Activated naive CD4-positive, alpha-beta T cell treated with anti-CD3 and anti-CD28 coated beads, Interleukin-2, amount 10 ng/mL, durations not matched to agents 7 days and 5 days (primary cell): ENCODE results near the gene DCLK1.

Source experiments
- CTCF ChIA-PET: fragments of 350-600 bp; sonication (Branson Sonifier 250); formaldehyde crosslinking; loops from one replicate; lab custom pipeline; 2021; ENCODE audit warnings: antibody characterized with exemption; lab: Charles Lee
- DNase-seq: peaks from one replicate; pipeline ENCODE4 v3.0.0-alpha.2; 2020
- H3K27ac Mint-ChIP-seq: one replicate; pipeline ENCODE4 v1.8.0; 2021; ENCODE audit warnings: mild to moderate bottlenecking, moderate library complexity, mixed read lengths
- H3K27me3 Mint-ChIP-seq: one replicate; pipeline ENCODE4 v1.8.0; 2021; ENCODE audit warnings: mild to moderate bottlenecking, mixed read lengths
- H3K36me3 Mint-ChIP-seq: one replicate; pipeline ENCODE4 v1.8.0; 2021; ENCODE audit warnings: mixed read lengths
- H3K4me1 Mint-ChIP-seq: one replicate; pipeline ENCODE4 v1.8.0; 2021; ENCODE audit warnings: mixed read lengths
- H3K4me3 Mint-ChIP-seq: one replicate; pipeline ENCODE4 v1.8.0; 2021; ENCODE audit warnings: mild to moderate bottlenecking, moderate library complexity, mixed read lengths
- H3K9me3 Mint-ChIP-seq: one replicate; pipeline ENCODE4 v1.8.0; 2021; ENCODE audit warnings: mixed read lengths

Gene DCLK1

GRCh38 chr13:35964011-35964862, 166.9 kb downstream of the DCLK1 start:
- Mint-ChIP-seq H3K27ac (no peak overlapping the region), H3K36me3 (no peaks in the 10 kb centered on the region), H3K4me1 (no peaks in the 10 kb centered on the region), H3K4me3 (no peak overlapping the region), H3K27me3 (no peaks in the 10 kb centered on the region), H3K9me3 (no peaks in the 10 kb centered on the region)
- DNase-seq: no peak
- CTCF ChIA-PET: no interaction called here

- H3K36me3 Mint-ChIP-seq: no peaks in the 10 kb centered on the region
- H3K27ac Mint-ChIP-seq: no peak overlapping the region
- no peaks in the 10 kb centered on the region for H3K27me3 Mint-ChIP-seq
- H3K4me3 Mint-ChIP-seq: no peak overlapping the region
- CTCF ChIA-PET: no interaction called here
- no peaks in the 10 kb centered on the region for H3K4me1 Mint-ChIP-seq
- DNase-seq: no peak
- no peaks in the 10 kb centered on the region for H3K9me3 Mint-ChIP-seq
Observed at GRCh38 chr13:35961461-35962220, 169.5 kb downstream of the DCLK1 start.

- no peak for DNase-seq
- CTCF ChIA-PET: no interaction called here
- Mint-ChIP-seq H3K9me3 (no peaks in the 10 kb centered on the region), H3K36me3 (no peaks in the 10 kb centered on the region), H3K27ac (no peak overlapping the region), H3K4me1 (no peaks in the 10 kb centered on the region), H3K27me3 (no peaks in the 10 kb centered on the region), H3K4me3 (no peak overlapping the region)
Observed at GRCh38 chr13:35961002-35961401, 170.2 kb downstream of the DCLK1 start.

DNA sequence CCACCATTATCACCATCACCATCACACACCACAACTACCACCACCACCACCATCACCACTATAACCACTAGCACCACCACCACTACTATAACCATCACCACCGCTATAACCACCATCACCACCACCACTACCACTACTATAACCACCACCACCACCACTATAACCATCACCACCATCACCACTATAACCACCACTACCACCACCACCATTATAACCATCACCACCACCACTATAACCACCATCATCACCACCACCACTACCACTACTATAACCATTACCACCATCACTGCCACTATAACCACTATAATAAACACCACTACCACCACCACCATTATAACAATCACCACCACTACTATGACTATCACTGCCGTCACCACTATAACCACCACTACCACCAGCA, 173.2 kb downstream of the DCLK1 start:
- no peak overlapping the region for H3K4me3 Mint-ChIP-seq
- H3K9me3 Mint-ChIP-seq: no peaks in the 10 kb centered on the region
- CTCF ChIA-PET: no interaction called here
- no peaks in the 10 kb centered on the region for H3K27me3 Mint-ChIP-seq
- DNase-seq: no peak
- no peaks in the 10 kb centered on the region for H3K4me1 Mint-ChIP-seq
- H3K27ac Mint-ChIP-seq: no peak overlapping the region
- H3K36me3 Mint-ChIP-seq: no peaks in the 10 kb centered on the region

DNA sequence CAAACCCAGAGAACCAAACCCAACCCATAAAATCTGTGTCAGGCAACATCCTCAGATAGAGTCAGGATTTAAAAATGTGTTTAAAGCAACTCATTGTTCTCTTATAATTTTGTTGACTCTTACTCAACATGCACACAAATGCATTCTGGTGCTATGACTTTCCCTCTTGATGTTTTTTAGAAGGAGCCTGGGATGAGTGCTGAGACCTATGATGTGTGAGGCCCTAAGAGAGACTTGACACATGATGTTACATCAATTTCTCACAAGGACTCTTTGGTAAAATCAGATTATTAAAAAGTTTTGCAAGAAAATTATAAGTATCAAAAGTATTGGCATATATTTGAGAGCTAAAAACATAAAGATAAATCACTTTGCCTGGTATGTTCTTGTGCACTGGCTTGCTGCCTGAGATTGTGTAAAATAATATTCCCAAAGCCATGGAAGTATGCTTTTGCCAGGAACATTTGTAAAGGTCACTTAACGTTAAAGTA, 173.9 kb downstream of the DCLK1 start:
- CTCF ChIA-PET: no interaction called here
- Mint-ChIP-seq H3K4me1 (no peaks in the 10 kb centered on the region), H3K4me3 (no peak overlapping the region), H3K27ac (no peak overlapping the region), H3K9me3 (no peaks in the 10 kb centered on the region), H3K36me3 (no peaks in the 10 kb centered on the region), H3K27me3 (no peaks in the 10 kb centered on the region)
- no peak for DNase-seq

DNA sequence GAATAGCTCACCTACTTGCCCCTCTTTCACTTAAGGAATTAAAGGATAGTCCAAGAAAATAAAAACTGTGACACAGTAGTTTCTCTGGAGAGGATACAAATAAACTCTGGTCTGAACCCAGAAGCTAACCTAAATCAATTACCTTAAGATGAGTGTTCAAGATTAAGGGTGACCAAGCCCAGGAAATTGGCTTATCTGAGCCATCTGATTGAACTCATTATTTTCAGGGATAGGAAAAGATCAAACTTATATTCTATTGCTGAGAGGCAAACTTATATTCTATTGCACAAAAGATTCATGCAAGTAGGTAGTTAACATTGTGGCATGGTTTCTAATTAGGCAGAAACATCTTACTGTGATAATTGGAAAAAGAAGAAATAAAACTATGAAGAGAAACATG, 175.1 kb downstream of the DCLK1 start:
- Mint-ChIP-seq H3K27ac (no peak overlapping the region), H3K36me3 (no peaks in the 10 kb centered on the region), H3K4me3 (no peak overlapping the region), H3K4me1 (no peaks in the 10 kb centered on the region), H3K9me3 (peaks cover 3% of the 10 kb centered on the region), H3K27me3 (no peaks in the 10 kb centered on the region)
- CTCF ChIA-PET: no interaction called here
- no peak for DNase-seq

DNA sequence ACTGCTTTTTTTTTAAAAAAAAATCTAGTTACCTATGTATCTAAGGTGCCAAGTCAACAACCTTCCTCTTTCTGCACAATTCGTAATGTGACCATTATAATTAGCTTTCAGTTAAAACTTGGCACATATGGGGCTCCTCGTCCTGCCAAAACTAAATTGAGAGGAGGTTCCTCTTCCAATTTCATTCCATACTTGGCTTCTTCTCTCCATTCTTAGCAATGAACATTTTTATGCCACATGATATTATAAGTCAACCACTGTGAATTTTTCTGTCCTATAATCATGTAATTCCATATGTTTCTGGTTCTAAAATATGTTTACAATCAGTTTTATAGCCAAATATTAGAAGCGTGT, 177.0 kb downstream of the DCLK1 start:
- H3K4me1 Mint-ChIP-seq: no peaks in the 10 kb centered on the region
- DNase-seq: no peak
- CTCF ChIA-PET: no interaction called here
- H3K4me3 Mint-ChIP-seq: no peak overlapping the region
- H3K9me3 Mint-ChIP-seq: peaks cover 3% of the 10 kb centered on the region
- no peaks in the 10 kb centered on the region for H3K36me3 Mint-ChIP-seq
- no peaks in the 10 kb centered on the region for H3K27me3 Mint-ChIP-seq
- no peak overlapping the region for H3K27ac Mint-ChIP-seq

DNA sequence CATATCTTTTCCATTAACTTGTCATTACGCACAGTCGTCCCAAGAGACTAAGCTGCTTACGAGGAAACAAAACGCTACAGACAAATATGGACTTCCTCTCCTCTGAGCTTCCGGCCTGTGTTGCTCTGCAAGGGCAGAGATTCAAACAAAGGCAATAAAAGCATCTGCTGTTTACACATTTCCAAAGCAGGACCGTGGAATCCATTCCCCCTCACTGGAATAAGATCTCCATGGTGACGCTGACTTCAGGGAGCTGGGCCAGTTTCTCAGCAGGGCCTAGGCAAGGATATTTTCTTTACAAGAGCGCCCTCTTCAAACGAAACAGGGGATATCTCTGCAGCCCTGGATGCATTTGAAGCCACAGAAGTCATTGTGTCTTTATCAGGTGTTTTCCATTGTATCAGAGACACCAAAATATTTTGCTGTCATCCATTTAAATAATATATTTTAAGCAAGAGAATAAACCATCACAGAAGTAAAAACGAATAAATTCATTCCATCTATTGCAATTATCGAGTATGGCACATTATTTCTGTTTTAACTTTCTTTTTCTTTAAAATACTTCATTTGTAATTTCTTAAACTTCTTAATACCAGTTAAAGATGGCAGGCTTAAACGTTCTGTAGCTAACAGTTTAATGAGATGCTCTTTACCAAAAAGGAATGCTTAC, 177.5 kb downstream of the DCLK1 start:
- peaks cover 3% of the 10 kb centered on the region for H3K9me3 Mint-ChIP-seq
- H3K27me3 Mint-ChIP-seq: no peaks in the 10 kb centered on the region
- CTCF ChIA-PET: no interaction called here
- no peak overlapping the region for H3K4me3 Mint-ChIP-seq
- H3K36me3 Mint-ChIP-seq: no peaks in the 10 kb centered on the region
- no peak overlapping the region for H3K27ac Mint-ChIP-seq
- no peak for DNase-seq
- no peaks in the 10 kb centered on the region for H3K4me1 Mint-ChIP-seq

DNA sequence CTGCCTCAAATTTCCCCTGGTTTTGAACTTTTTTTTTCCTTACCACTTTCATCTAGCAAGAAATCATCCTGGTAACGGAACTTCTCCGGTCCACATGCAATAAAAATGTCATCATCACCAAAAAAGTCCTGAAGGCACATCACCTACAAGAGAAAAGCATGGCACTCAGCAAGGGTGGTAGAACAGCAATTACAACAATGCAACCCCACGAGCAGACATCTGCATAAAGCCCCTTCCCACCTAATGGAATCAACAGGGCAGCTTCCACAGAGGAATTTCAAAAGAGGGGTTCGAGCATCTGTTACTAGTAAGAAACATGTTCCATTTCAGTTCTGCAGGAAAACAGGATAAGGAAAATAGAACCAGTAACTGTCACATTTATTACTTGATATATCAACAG, 183.9 kb downstream of the DCLK1 start:
- no peak for DNase-seq
- Mint-ChIP-seq H3K4me3 (no peak overlapping the region), H3K4me1 (no peaks in the 10 kb centered on the region), H3K27ac (no peak overlapping the region), H3K36me3 (no peaks in the 10 kb centered on the region), H3K27me3 (no peaks in the 10 kb centered on the region), H3K9me3 (peaks cover 11% of the 10 kb centered on the region)
- CTCF ChIA-PET: interaction anchor here (0.5 kb wide), 1 partner anchor 1537 kb away, joined by 3 read pairs; no protein-coding TSS in a partner anchor

GRCh38 chr13:35945368-35945767, 185.8 kb downstream of the DCLK1 start:
- DNase-seq: no peak
- peaks cover 8% of the 10 kb centered on the region for H3K9me3 Mint-ChIP-seq
- CTCF ChIA-PET: no interaction called here
- no peak overlapping the region for H3K4me3 Mint-ChIP-seq
- no peaks in the 10 kb centered on the region for H3K4me1 Mint-ChIP-seq
- no peak overlapping the region for H3K27ac Mint-ChIP-seq
- H3K27me3 Mint-ChIP-seq: no peaks in the 10 kb centered on the region
- H3K36me3 Mint-ChIP-seq: no peaks in the 10 kb centered on the region

DNA sequence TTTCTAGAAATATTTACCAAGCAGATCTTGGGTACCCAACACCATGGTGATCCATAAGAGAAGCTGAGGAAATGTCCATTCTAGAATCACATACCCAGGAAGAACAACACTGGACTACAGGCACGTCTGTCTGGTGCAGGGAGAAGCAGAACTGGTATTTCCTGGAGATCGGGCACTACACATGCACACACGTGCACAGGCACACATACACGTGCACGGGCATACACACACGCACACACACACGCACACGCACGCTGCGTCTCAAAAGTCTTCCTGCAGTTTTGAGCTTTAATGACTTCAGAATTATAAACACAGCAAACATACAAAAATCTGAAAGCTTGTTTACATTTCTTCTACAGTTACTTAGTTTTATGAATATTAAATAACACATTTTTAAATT, 189.8 kb downstream of the DCLK1 start:
- no peaks in the 10 kb centered on the region for H3K27me3 Mint-ChIP-seq
- H3K9me3 Mint-ChIP-seq: peaks cover 8% of the 10 kb centered on the region
- CTCF ChIA-PET: no interaction called here
- H3K4me3 Mint-ChIP-seq: no peak overlapping the region
- no peaks in the 10 kb centered on the region for H3K36me3 Mint-ChIP-seq
- DNase-seq: no peak
- no peak overlapping the region for H3K27ac Mint-ChIP-seq
- H3K4me1 Mint-ChIP-seq: no peaks in the 10 kb centered on the region

GRCh38 chr13:35940734-35941133, 190.4 kb downstream of the DCLK1 start:
- Mint-ChIP-seq H3K27me3 (no peaks in the 10 kb centered on the region), H3K4me1 (no peaks in the 10 kb centered on the region), H3K36me3 (no peaks in the 10 kb centered on the region), H3K9me3 (peaks cover 8% of the 10 kb centered on the region), H3K4me3 (no peak overlapping the region), H3K27ac (no peak overlapping the region)
- CTCF ChIA-PET: no interaction called here
- no peak for DNase-seq

DNA sequence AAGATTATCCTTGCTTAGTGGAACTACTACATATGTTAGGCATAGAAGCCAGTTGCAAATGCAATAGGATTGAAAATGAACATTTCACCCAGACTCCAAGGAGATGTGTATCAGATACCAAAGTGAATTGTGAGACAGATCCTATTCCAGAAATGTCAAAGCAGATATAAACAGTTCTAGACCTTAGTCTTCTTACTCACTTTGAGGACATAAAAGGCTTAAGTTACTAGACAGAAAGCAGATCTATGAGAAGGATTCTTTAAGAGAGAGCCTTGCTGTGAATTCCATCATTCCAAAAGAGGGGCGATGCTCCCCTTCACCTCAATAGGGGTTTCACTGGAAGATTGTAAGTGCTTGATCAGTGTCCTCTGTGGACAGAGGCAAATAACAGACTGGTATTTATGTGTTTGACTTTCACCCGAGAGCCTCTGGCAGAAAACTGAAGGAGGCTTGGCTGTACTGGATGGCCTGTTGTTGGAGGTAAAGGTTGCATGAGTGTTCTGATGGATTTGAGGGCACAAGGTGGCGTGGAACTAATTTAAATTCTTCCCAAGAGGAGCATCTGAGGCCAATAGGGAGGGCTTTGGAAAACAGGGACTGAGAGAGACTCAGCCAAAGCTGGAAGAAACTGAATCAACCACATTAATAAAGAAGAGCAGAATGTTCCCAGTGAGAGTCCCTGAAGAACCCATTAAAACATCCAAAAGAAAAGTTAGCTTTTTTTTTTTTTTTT, 194.8 kb downstream of the DCLK1 start:
- Mint-ChIP-seq H3K27ac (no peak overlapping the region), H3K4me1 (no peaks in the 10 kb centered on the region), H3K27me3 (no peaks in the 10 kb centered on the region), H3K4me3 (no peak overlapping the region), H3K9me3 (peaks cover 12% of the 10 kb centered on the region), H3K36me3 (no peaks in the 10 kb centered on the region)
- DNase-seq: no peak
- CTCF ChIA-PET: interaction anchor here (0.6 kb wide), 1 partner anchor 345 kb away, joined by 3 read pairs; no protein-coding TSS in a partner anchor
